Lower leg skin (tissue), 3 donors: ENCODE measurements around the gene PROM1.

Source experiments
- CTCF ChIP-seq, 3 donors: fragments of 450-650 bp; IDR thresholded peaks; one replicate each; pipeline ENCODE4 v1.5.1; 2016; ENCODE audit warnings: antibody characterized with exemption in 3 of 3, mild to moderate bottlenecking in 3 of 3, moderate library complexity in 2 of 3
- POLR2A ChIP-seq, 2 donors: fragments of 450-650 bp; IDR thresholded peaks; one replicate each; pipeline ENCODE4 v1.6.1; 2016 to 2017; ENCODE audit warnings: antibody characterized with exemption in 2 of 2, mild to moderate bottlenecking in 1 of 2, moderate library complexity in 1 of 2

DNA sequence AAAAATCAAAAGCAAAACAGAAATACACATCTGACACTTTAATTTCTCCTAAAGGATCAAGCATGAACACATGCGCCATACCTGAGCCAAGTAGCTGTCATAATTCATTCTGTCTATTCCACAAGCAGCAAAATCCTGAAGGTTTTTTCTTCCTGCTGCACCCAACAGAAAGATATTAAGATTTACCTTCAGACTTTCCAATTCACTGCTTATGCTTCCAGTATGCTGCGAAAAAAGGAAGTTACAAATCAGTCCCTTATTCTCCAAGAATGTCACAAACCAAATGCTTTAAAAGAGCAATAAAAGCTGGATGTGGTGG lies 91.7 kb downstream of the PROM1 start:
- TF ChIP-seq CTCF (IDR thresholded peaks at IDR 0.05) = no peak
- TF ChIP-seq POLR2A (IDR thresholded peaks at IDR 0.05) = no peak
